RWPE1 (cell line): ENCODE data around the gene PPP1R9B.

Experiments
- CTCF ChIA-PET: fragments of 350-600 bp; sonication (Branson Sonifier 250); formaldehyde crosslinking; extraction: SDS; loops from one replicate; lab custom pipeline; 2021; lab: Yijun Ruan, JAX
- POLR2A ChIA-PET: fragments of 400-600 bp; formaldehyde crosslinking; extraction: SDS; loops from one replicate; lab custom pipeline; 2020; ENCODE audit warnings: antibody characterized with exemption; ENCODE audit not compliant: low non-redundant PET; lab: Yijun Ruan, JAX
- DNase-seq: peaks from one replicate; pipeline ENCODE4 v3.0.0; 2012; ENCODE audit warnings: low spot score
- H3K27ac ChIP-seq: fragments of 450-650 bp; 2 replicates; pipeline ENCODE4 v1.5.1; 2017
- TF ChIP-seq, protein P1 (sequence below): fragments of 450-650 bp; conservative IDR thresholded peaks from 2 replicates; pipeline ENCODE4 v1.5.1; 2017; ENCODE audit warnings: low read depth, mild to moderate bottlenecking

PPP1R9B gene

DNA sequence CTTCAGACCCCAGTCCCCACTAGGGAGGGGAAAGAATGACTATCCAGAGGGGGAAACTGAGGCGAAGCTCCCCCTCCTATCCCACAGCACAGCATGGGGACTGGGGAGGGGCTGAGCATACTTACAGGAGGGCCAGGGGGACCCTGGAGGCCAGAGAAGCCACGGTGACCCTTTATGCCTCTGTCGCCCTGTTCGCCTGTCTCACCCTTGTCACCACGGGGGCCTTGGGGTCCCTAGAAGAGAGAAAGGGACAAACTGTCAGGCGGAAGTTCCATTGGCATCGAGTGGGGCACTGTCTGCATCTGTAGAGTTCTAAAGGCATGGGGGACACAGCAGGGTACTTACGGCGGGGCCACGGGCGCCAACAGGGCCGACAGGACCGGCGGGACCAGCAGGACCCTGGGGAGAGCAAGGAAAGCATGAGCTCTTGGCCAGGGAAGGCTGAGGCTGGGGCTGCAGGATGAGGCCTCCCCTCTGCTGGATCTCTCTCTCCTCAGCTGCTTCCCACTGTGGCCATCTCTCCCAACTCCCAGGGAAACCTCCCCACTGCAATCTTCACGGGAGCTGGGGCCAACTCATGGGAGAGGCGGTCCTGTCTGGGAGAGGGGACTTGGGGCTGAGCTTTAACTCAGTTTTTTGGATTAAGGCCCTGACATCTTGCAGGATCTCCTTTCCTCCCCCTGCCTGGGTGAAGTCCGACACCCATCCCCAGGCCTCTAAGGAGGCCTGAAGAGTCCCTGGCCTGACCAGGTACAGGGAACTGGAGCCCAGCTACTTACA, 37.5 kb upstream of the PPP1R9B start:
- ChIA-PET POLR2A (interaction anchor here (0.6 kb wide), 1 partner anchor 18 kb away, joined by 3 read pairs; no protein-coding TSS in a partner anchor), CTCF (interaction anchor here (0.6 to 1.6 kb wide), 3 partner anchors 10 to 164 kb away, joined by 3 to 7 read pairs (median 5); no protein-coding TSS in a partner anchor)
- TF ChIP-seq, protein P1, sequence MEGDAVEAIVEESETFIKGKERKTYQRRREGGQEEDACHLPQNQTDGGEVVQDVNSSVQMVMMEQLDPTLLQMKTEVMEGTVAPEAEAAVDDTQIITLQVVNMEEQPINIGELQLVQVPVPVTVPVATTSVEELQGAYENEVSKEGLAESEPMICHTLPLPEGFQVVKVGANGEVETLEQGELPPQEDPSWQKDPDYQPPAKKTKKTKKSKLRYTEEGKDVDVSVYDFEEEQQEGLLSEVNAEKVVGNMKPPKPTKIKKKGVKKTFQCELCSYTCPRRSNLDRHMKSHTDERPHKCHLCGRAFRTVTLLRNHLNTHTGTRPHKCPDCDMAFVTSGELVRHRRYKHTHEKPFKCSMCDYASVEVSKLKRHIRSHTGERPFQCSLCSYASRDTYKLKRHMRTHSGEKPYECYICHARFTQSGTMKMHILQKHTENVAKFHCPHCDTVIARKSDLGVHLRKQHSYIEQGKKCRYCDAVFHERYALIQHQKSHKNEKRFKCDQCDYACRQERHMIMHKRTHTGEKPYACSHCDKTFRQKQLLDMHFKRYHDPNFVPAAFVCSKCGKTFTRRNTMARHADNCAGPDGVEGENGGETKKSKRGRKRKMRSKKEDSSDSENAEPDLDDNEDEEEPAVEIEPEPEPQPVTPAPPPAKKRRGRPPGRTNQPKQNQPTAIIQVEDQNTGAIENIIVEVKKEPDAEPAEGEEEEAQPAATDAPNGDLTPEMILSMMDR: no peak
- peak overlapping the region; percentile 8; the same call in 1 of the 2 replicates for H3K27ac ChIP-seq
- no peak for DNase-seq

DNA sequence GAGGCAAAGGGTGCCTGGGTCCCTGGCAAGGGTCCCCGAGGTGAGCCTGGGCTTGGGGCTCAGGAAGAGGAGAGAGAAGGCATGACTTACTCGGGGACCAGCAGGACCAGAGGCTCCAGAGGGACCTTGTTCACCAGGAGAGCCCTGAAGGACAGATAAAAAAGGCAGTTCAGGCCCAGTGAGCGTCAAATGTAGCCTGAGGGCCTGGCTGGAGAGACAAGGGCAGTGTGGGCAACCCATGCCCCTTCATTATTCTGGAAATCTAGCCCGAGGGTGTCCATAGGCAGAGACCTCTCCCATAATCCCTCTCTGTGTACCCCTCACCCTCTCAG, 36.9 kb upstream of the PPP1R9B start:
- CTCF ChIA-PET: interaction anchor here (0.6 to 1.6 kb wide), 4 partner anchors 9 to 165 kb away, joined by 3 to 7 read pairs (median 4); no protein-coding TSS in a partner anchor

GRCh38 chr17:50186661-50187393, 36.4 kb upstream of the PPP1R9B start:
- POLR2A ChIA-PET: interaction anchor here (0.6 kb wide), 1 partner anchor 17 kb away, joined by 3 read pairs; no protein-coding TSS in a partner anchor
- CTCF ChIA-PET: interaction anchor here (0.7 to 1.6 kb wide), 4 partner anchors 9 to 38 kb away, joined by 3 to 7 read pairs (median 5); no protein-coding TSS in a partner anchor
- H3K27ac ChIP-seq: peak overlapping the region; percentile 8; the same call in 1 of the 2 replicates
- TF ChIP-seq, protein P1: no peak
- DNase-seq: no peak

More for the DNA sequence above, 36.9 kb upstream of the PPP1R9B start:
- TF ChIP-seq, protein P1: no peak
- DNase-seq: no peak
- POLR2A ChIA-PET: interaction anchor here (0.6 kb wide), 1 partner anchor 18 kb away, joined by 3 read pairs; no protein-coding TSS in a partner anchor
- H3K27ac ChIP-seq: peak overlapping the region; percentile 8; the same call in 1 of the 2 replicates

DNA sequence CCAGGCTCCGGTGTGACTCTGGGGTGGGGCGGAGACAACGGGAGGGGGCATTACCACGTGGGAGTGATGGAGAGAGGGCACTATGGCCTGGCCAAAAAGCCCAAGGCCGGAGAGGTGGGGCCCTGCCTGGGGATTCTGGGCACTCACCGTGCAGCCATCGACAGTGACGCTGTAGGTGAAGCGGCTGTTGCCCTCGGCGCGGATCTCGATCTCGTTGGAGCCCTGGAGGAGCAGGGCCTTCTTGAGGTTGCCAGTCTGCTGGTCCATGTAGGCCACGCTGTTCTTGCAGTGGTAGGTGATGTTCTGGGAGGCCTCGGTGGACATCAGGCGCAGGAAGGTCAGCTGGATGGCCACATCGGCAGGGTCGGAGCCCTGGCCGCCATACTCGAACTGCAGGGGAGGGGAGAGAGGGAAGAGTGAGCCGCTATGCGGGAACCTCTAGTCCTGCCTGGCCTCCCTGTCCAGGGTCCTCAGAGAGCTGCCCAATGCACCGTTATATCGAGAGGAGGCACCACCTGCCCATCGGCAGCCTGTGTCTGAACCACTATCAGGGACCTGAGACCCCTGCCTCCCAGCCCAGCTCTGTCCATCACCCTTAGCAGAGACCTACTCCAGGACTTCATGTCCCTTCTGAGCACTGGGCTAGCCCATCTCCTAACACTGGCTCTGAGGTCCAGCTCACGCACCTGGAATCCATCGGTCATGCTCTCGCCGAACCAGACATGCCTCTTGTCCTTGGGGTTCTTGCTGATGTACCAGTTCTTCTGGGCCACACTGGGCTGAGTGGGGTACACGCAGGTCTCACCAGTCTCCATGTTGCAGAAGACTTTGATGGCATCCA, 35.4 kb upstream of the PPP1R9B start:
- ChIA-PET POLR2A (no interaction called here), CTCF (interaction anchor here (1.1 kb wide), 1 partner anchor 37 kb away, joined by 5 read pairs; no protein-coding TSS in a partner anchor)
- TF ChIP-seq, protein P1: no peak
- DNase-seq: no peak
- H3K27ac ChIP-seq: peak overlapping the region; percentile 14; the same call in 1 of the 2 replicates

GRCh38 chr17:50184611-50185398, 34.3 kb upstream of the PPP1R9B start:
- CTCF ChIA-PET: interaction anchor here (1.1 kb wide), 1 partner anchor 15 kb away, joined by 6 read pairs; no protein-coding TSS in a partner anchor
- peak; percentile 70 for DNase-seq

More at GRCh38 chr17:50184611-50185398, 34.3 kb upstream of the PPP1R9B start:
- POLR2A ChIA-PET: no interaction called here
- peak overlapping the region; percentile 62 for H3K27ac ChIP-seq
- TF ChIP-seq, protein P1: no peak
